Activated effector memory CD4-positive, alpha-beta T cell treated with anti-CD3 and anti-CD28 coated beads, Interleukin-2, amount 50 U/mL, for 16 hours (primary cell): Measurements from ENCODE around the gene NSG2.
"Not testable (repeated sequence)": the region's sequence is repeated elsewhere in the genome, so short reads cannot be mapped to it uniquely, and the experiment has no call there.

ENCODE experiments used
- DNase-seq: peaks from one replicate; pipeline ENCODE4 v3.0.0-alpha.2; 2020

NSG2 gene

GRCh38 chr5:174045470-174046025, at the start of gene NSG2:
TSS of gene NSG2 (plus strand) at chr5:174045706. CDS start at chr5:174046756, 1,050 bp downstream.
- DNase-seq = no peak

- no peak for DNase-seq
These were observed 48.2 kb upstream of the NSG2 start for GRCh38 chr5:173997331-173997730.

- DNase-seq = no peak
These were observed 47.0 kb upstream of the NSG2 start for GRCh38 chr5:173998531-173998930.

GRCh38 chr5:174000076-174000475, 45.4 kb upstream of the NSG2 start:
- no peak for DNase-seq

- DNase-seq = no peak
These were observed 41.7 kb upstream of the NSG2 start for GRCh38 chr5:174003795-174004194.

- DNase-seq = no peak
These were observed 36.6 kb upstream of the NSG2 start for GRCh38 chr5:174008922-174009321.

GRCh38 chr5:174010365-174010764, 35.1 kb upstream of the NSG2 start:
- no peak for DNase-seq

- DNase-seq = no peak
These were observed 34.1 kb upstream of the NSG2 start for GRCh38 chr5:174011441-174011840.

- not testable (repeated sequence) for DNase-seq
These were observed 25.2 kb upstream of the NSG2 start for GRCh38 chr5:174020069-174020927.

GRCh38 chr5:174020928-174021304, 24.6 kb upstream of the NSG2 start:
- DNase-seq = no peak

- DNase-seq = no peak
These were observed 23.0 kb upstream of the NSG2 start for GRCh38 chr5:174022384-174023095.

- no peak for DNase-seq
These were observed 15.2 kb upstream of the NSG2 start for GRCh38 chr5:174030286-174030685.

GRCh38 chr5:174044466-174045254, 846 bp upstream of the NSG2 start:
- no peak for DNase-seq

- DNase-seq = no peak
These were observed 1.1 kb downstream of the NSG2 start for GRCh38 chr5:174046558-174046957.

GRCh38 chr5:174047472-174048099, 2.1 kb downstream of the NSG2 start:
- DNase-seq = no peak

- no peak for DNase-seq
These were observed 7.1 kb downstream of the NSG2 start for GRCh38 chr5:174052636-174053035.

- no peak for DNase-seq
These were observed 8.4 kb downstream of the NSG2 start for GRCh38 chr5:174053905-174054304.

- no peak for DNase-seq
These were observed 10.8 kb downstream of the NSG2 start for GRCh38 chr5:174056064-174056847.

- DNase-seq = no peak
These were observed 11.7 kb downstream of the NSG2 start for GRCh38 chr5:174057206-174057605.

- no peak for DNase-seq
These were observed 13.1 kb downstream of the NSG2 start for GRCh38 chr5:174058433-174059122.

- DNase-seq = no peak
These were observed 13.7 kb downstream of the NSG2 start for GRCh38 chr5:174059247-174059646.
